K562 (cell line): ENCODE results near the gene PPP1R9A. TPM values are rescaled to one million over a fixed set of nuclear protein-coding genes. Genes with fewer than 3 reads are reported as not detected.

ENCODE experiments used
- ATAC-seq: fragments of 200-7000 bp; cut with Tn5 transposase; 3 replicates; pipeline ENCODE4 v1.9.1; 2020; ENCODE audit warnings: moderate library complexity
- BruUV-seq: library from RNA; stranded (reverse); fragments of 400-500 nt; replicated peaks from 2 replicates; lab custom pipeline; 2021; lab: Mats Ljungman, UMichigan
- CTCF ChIA-PET: fragments of 300-600 bp; formaldehyde crosslinking; extraction: SDS; loops from one replicate; lab custom pipeline; 2021; ENCODE audit warnings: low intra/inter-chr PET ratio; lab: Yijun Ruan, JAX
- POLR2A ChIA-PET: fragments of 300-600, 350-650 bp; sonication (Branson Sonifier 250); formaldehyde crosslinking; extraction: SDS; loops from one replicate; lab custom pipeline; 2021; ENCODE audit warnings: antibody characterized with exemption, inconsistent platforms; lab: Yijun Ruan, JAX
- DNase-seq, 4 experiments: peaks; one replicate each; pipeline versions ENCODE4 v3.0.0 to v3.0.0-alpha.2; 2011 to 2018; ENCODE audit warnings: low spot score in 3 of 4, mixed read lengths in 3 of 4; ENCODE audit errors: extremely low read depth in 1 of 4
- FAIRE-seq: peaks from 2 replicates; lab custom pipeline; 2011; peaks lifted over from hg19 to GRCh38; lab: Jason Lieb, UNC
- H2AFZ ChIP-seq: 2 replicates; pipeline ENCODE4 v1.6.0; 2011; ENCODE audit warnings: low read depth, low read length, control low read depth, inconsistent platforms
- H3K27ac ChIP-seq: fragments of 200-600 bp; 3 replicates; pipeline ENCODE4 v1.8.0; 2011; ENCODE audit warnings: low read depth, mild to moderate bottlenecking, control low read depth, inconsistent platforms, low read length, moderate library complexity, mixed read lengths; ENCODE audit errors: extremely low read depth
- H3K27me3 ChIP-seq, 2 experiments: fragments of 300-600 bp in 1 of 2; 2 replicates in 1 of 2; 3 replicates in 1 of 2; pipeline versions ENCODE4 v1.6.0 to v1.8.0; 2011; ENCODE audit warnings: inconsistent platforms in 2 of 2, low read length in 2 of 2, mild to moderate bottlenecking in 1 of 2, mixed read lengths in 1 of 2, moderate library complexity in 1 of 2; ENCODE audit not compliant: control insufficient read depth in 2 of 2, insufficient read depth in 2 of 2
- H3K36me3 ChIP-seq: fragments of 300-600 bp; 3 replicates; pipeline ENCODE4 v1.8.0; 2011; ENCODE audit warnings: mild to moderate bottlenecking, low read length, inconsistent platforms; ENCODE audit not compliant: control insufficient read depth, insufficient read depth
- H3K4me1 ChIP-seq, 2 experiments: fragments of 200-600 bp in 1 of 2; replicated peaks in 1 of 2; 2 replicates in 1 of 2; 3 replicates in 1 of 2; pipeline versions ENCODE4 v1.5.1 to v1.8.0; 2011; ENCODE audit warnings: inconsistent platforms in 2 of 2, low read length in 2 of 2, mild to moderate bottlenecking in 1 of 2, mixed read lengths in 1 of 2, moderate library complexity in 1 of 2; ENCODE audit not compliant: control insufficient read depth in 2 of 2, insufficient read depth in 2 of 2
- H3K4me2 ChIP-seq: 2 replicates; pipeline ENCODE4 v1.6.1; 2011; ENCODE audit warnings: low read length, control low read depth, inconsistent platforms, mixed read lengths; ENCODE audit not compliant: insufficient read depth
- H3K4me3 ChIP-seq: fragments of 200-600 bp; sonication (generic), shearing (Covaris generic); 2 replicates; pipeline ENCODE4 v1.5.1; 2016; ENCODE audit warnings: control low read depth, inconsistent platforms
- H3K79me2 ChIP-seq: fragments of 200-600 bp; 3 replicates; pipeline ENCODE4 v1.8.0; 2011; ENCODE audit warnings: low read length, inconsistent platforms; ENCODE audit not compliant: control insufficient read depth, insufficient read depth
- H3K9ac ChIP-seq, 2 experiments: 2 replicates each; pipeline versions ENCODE4 v1.6.0 to v1.6.1; 2011; ENCODE audit warnings: low read depth in 2 of 2, low read length in 2 of 2, control low read depth in 1 of 2, inconsistent platforms in 1 of 2, mild to moderate bottlenecking in 1 of 2, mixed read lengths in 1 of 2; ENCODE audit not compliant: insufficient read depth in 1 of 2
- H3K9me1 ChIP-seq: one replicate; pipeline ENCODE4 v1.6.0; 2011; ENCODE audit warnings: inconsistent platforms, mild to moderate bottlenecking, low read length, moderate library complexity; ENCODE audit not compliant: control insufficient read depth, insufficient read depth
- H3K9me3 ChIP-seq: replicated peaks from 2 replicates; pipeline ENCODE4 v1.5.1; 2011; ENCODE audit warnings: low read depth, low read length, inconsistent platforms; ENCODE audit not compliant: control insufficient read depth, insufficient read depth
- H4K20me1 ChIP-seq: replicated peaks from 2 replicates; pipeline ENCODE4 v1.6.1; 2011; ENCODE audit warnings: low read length, inconsistent platforms, mixed read lengths; ENCODE audit not compliant: control insufficient read depth, insufficient read depth
- C11orf30 ChIP-seq: fragments of 450-650 bp; IDR thresholded peaks from 2 replicates; pipeline ENCODE4 v1.6.1; 2016; ENCODE audit warnings: low read depth, mild to moderate bottlenecking
- U2AF2 ChIP-seq: fragments of 200-400 bp; formaldehyde crosslinking; optimal IDR thresholded peaks from 2 replicates; pipeline ENCODE3; 2017; ENCODE audit warnings: low read depth, mild to moderate bottlenecking, low read length
- ZNF316 ChIP-seq: fragments of 450-650 bp; IDR thresholded peaks from 2 replicates; pipeline ENCODE4 v1.6.1; 2016
- ZNF695 ChIP-seq: fragments of 450-650 bp; formaldehyde crosslinking; IDR thresholded peaks from 2 replicates; pipeline ENCODE4 v1.4.0; 2020; ENCODE audit warnings: mild to moderate bottlenecking, moderate library complexity
- WGBS: fragments of 100-300 bp; shearing (Covaris generic); methylation state at CpG from one replicate; pipeline ENCODE4 v1.1.6; 2016; ENCODE audit warnings: low coverage, mixed read lengths; ENCODE audit not compliant: insufficient coverage; ENCODE audit errors: missing lambda C conversion rate; 5-methylcytosine and 5-hydroxymethylcytosine counted together
- in situ Hi-C: fragments of 300-500 bp; cut with MboI; formaldehyde crosslinking; loops from 4 replicates; pipeline ENCODE4 v1.15.0; 2018; ENCODE audit warnings: inconsistent platforms, mixed read lengths
- intact Hi-C: fragments of 100-400 bp; cut with micrococcal nuclease; formaldehyde crosslinking; loops from 2 replicates; pipeline ENCODE4 v1.14.2; 2022
- polyA plus RNA-seq, 8 experiments: library from polyadenylated mRNA; depleted of rRNA in 4 of 8; stranded (reverse) in 5 of 8; unstranded in 3 of 8; fragments of >200 nt; fragmentation: Nextera tagmentation in 2 of 8; fragmentation: Illumina TruSeq in 1 of 8; extraction: Ambion mirVana in 2 of 8; extraction: Trizol in 1 of 8; gene quantifications; 2 replicates each; pipeline versions ENCODE4 v1.2.1 to v1.2.3, GENCODE V29; 2011 to 2014; ENCODE audit warnings: inconsistent platforms in 1 of 8, missing spikeins in 1 of 8
- total RNA-seq, 7 experiments: library from RNA; depleted of rRNA in 6 of 7; stranded (reverse); fragments of >200 nt in 6 of 7; fragmentation: Illumina TruSeq in 2 of 7; extraction: Trizol in 2 of 7; gene quantifications; 2 replicates each; pipeline versions ENCODE4 v1.2.1 to v1.2.3, GENCODE V29; 2011 to 2021; ENCODE audit warnings: low replicate concordance in 1 of 7

PPP1R9A gene
- total and polyA plus RNA-seq, 9 of the 15 experiments (the other 6 are each of a cell fraction or from before 2014, with no cell fraction given): 0.24 TPM; not detected in 8

- in situ Hi-C loops (no loop called here), intact Hi-C loops (no loop called here)
- ChIA-PET POLR2A (no interaction called here), CTCF (no interaction called here)
- no peak for ATAC-seq
- Histone ChIP-seq H2AFZ (no peak overlapping the region), H3K4me2 (no peak overlapping the region), H3K36me3 (no peaks in the 10 kb centered on the region), H3K9me3 (no peaks in the 10 kb centered on the region; the same call in 1 of the 2 replicates), H3K79me2 (no peaks in the 10 kb centered on the region), H3K4me1 (no peaks in the 10 kb centered on the region), H3K9ac (no peak overlapping the region), H3K9me1 (no peaks in the 10 kb centered on the region), H4K20me1 (no peaks in the 10 kb centered on the region), H3K27ac (no peak overlapping the region), H3K4me3 (no peak overlapping the region), H3K27me3 (no peaks in the 10 kb centered on the region)
- no peak for TF ChIP-seq U2AF2
- TF ChIP-seq C11orf30: 0 out of 2 replicates have a peak, but pooled peaks have one; percentile 14
- TF ChIP-seq ZNF316: peak; percentile 57; the same call in 1 of the 2 replicates
- no peak for FAIRE-seq
- DNase-seq: no peak
- BruUV-seq: no TSS peak
- 0% methylated on average over 1 of the region's 1 CpG for WGBS
These were observed 265.0 kb downstream of the PPP1R9A start for GRCh38 chr7:95172420-95172819.

GRCh38 chr7:95190515-95190914 is 283.1 kb downstream of the PPP1R9A start:
- TF ChIP-seq ZNF695 (CRISPR knock-in tag): no peak
- no peak overlapping the region for H3K4me2 ChIP-seq
- WGBS: 0% methylated on average over 3 of the region's 3 CpGs
- no peak for FAIRE-seq
- POLR2A ChIA-PET: no interaction called here
- H3K27me3 ChIP-seq: no peaks in the 10 kb centered on the region
- H3K4me3 ChIP-seq: no peak overlapping the region
- intact Hi-C loops: no loop called here
- H3K79me2 ChIP-seq: no peaks in the 10 kb centered on the region
- H3K4me1 ChIP-seq: no peaks in the 10 kb centered on the region
- no peaks in the 10 kb centered on the region for H3K36me3 ChIP-seq
- no peak overlapping the region for H3K9ac ChIP-seq
- no TSS peak for BruUV-seq
- no peak for DNase-seq
- in situ Hi-C loops: no loop called here
- ATAC-seq: no peak
- H4K20me1 ChIP-seq: no peaks in the 10 kb centered on the region
- H2AFZ ChIP-seq: no peak overlapping the region
- CTCF ChIA-PET: no interaction called here
- H3K9me1 ChIP-seq: no peaks in the 10 kb centered on the region
- H3K9me3 ChIP-seq: no peaks in the 10 kb centered on the region; the same call in 1 of the 2 replicates
- H3K27ac ChIP-seq: no peak overlapping the region
